ENCODE data around the gene MPZL3. TPM values are rescaled to one million over a fixed set of nuclear protein-coding genes. Genes with fewer than 3 reads are reported as not detected.

Gene MPZL3
- total and polyA plus RNA-seq, 9 donors = 0.25 to 7.0 (median 1.0) TPM

GRCh38 chr11:118294053-118294452 lies 41.9 kb upstream of the MPZL3 start:
- H3K27me3 ChIP-seq = no peaks in the 10 kb centered on the region
- no peak overlapping the region for H3K27ac ChIP-seq
- no peaks in the 10 kb centered on the region for H3K36me3 ChIP-seq
- DNase-seq = no peak
- 83 to 86% (median 85%) methylated on average over 2 of the region's 2 CpGs for WGBS, 3 donors
- TF ChIP-seq EP300 (IDR thresholded peaks at IDR 0.05) (no peak), POLR2A (IDR thresholded peaks at IDR 0.05) (no peak), CTCF (IDR thresholded peaks at IDR 0.05) (no peak)
- no peak overlapping the region for H3K4me3 ChIP-seq
- H3K9me3 ChIP-seq = no peaks in the 10 kb centered on the region
- no peaks in the 10 kb centered on the region for H3K4me1 ChIP-seq (ENCODE audit: insufficient read depth)
- intact Hi-C loops (cut with DNase I) = no loop called here

- Histone ChIP-seq H3K27ac (no peak overlapping the region), H3K4me1 (ENCODE audit: insufficient read depth) (no peaks in the 10 kb centered on the region), H3K36me3 (no peaks in the 10 kb centered on the region), H3K4me3 (no peak overlapping the region), H3K27me3 (no peaks in the 10 kb centered on the region), H3K9me3 (no peaks in the 10 kb centered on the region)
- WGBS, 3 donors = 73 to 76% (median 75%) methylated on average over 9 of the region's 9 CpGs
- intact Hi-C loops (cut with DNase I) = no loop called here
- TF ChIP-seq CTCF (IDR thresholded peaks at IDR 0.05) = no peak
- no peak for TF ChIP-seq EP300 (IDR thresholded peaks at IDR 0.05)
- TF ChIP-seq POLR2A (IDR thresholded peaks at IDR 0.05) = no peak
- no peak for DNase-seq
These were observed 39.4 kb upstream of the MPZL3 start for GRCh38 chr11:118291477-118292135.

GRCh38 chr11:118290923-118291322 lies 38.8 kb upstream of the MPZL3 start:
- Histone ChIP-seq H3K4me1 (ENCODE audit: insufficient read depth) (no peaks in the 10 kb centered on the region), H3K27me3 (no peaks in the 10 kb centered on the region), H3K36me3 (no peaks in the 10 kb centered on the region), H3K9me3 (no peaks in the 10 kb centered on the region), H3K27ac (no peak overlapping the region), H3K4me3 (no peak overlapping the region)
- intact Hi-C loops (cut with DNase I) = no loop called here
- no peak for TF ChIP-seq EP300 (IDR thresholded peaks at IDR 0.05)
- TF ChIP-seq CTCF (IDR thresholded peaks at IDR 0.05) = no peak
- TF ChIP-seq POLR2A (IDR thresholded peaks at IDR 0.05) = no peak
- DNase-seq = no peak
- WGBS, 3 donors = 22 to 32% (median 26%) methylated on average over 9 of the region's 9 CpGs

- intact Hi-C loops (cut with DNase I) = no loop called here
- TF ChIP-seq CTCF (IDR thresholded peaks at IDR 0.05) = no peak
- no peak for TF ChIP-seq POLR2A (IDR thresholded peaks at IDR 0.05)
- no peak for TF ChIP-seq EP300 (IDR thresholded peaks at IDR 0.05)
These were observed 37.2 kb upstream of the MPZL3 start for GRCh38 chr11:118289401-118289800.

More at GRCh38 chr11:118289401-118289800, 37.2 kb upstream of the MPZL3 start:
- Histone ChIP-seq H3K27me3 (no peaks in the 10 kb centered on the region), H3K4me3 (no peak overlapping the region), H3K36me3 (no peaks in the 10 kb centered on the region), H3K27ac (no peak overlapping the region), H3K4me1 (ENCODE audit: insufficient read depth) (no peaks in the 10 kb centered on the region), H3K9me3 (no peaks in the 10 kb centered on the region)
- no peak for DNase-seq
